ENCODE measurements around the gene TSPAN8.
"Not testable (repeated sequence)": the region's sequence is repeated elsewhere in the genome, so short reads cannot be mapped to it uniquely, and the experiment has no call there.

Gene TSPAN8

DNA sequence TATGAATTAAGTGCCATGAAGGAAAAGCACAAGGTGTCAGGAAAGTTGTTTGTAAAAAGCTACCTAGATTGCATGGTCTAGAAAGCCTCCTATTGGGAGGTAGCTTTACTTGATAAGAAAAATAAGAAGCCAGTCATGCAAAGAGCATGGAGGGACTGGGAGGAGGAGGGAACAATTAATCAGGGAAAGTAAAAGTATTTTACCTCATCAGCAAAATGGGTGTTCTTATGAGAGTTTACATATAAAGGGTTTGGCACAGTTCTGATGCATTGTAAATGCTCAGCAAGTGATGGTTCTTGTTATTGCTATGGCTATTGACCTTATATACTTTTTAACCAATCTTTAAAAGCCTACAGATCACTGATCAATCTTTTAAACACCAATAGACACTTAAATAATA is 17.0 kb upstream of the TSPAN8 start:
- TF ChIP-seq, protein P1, sequence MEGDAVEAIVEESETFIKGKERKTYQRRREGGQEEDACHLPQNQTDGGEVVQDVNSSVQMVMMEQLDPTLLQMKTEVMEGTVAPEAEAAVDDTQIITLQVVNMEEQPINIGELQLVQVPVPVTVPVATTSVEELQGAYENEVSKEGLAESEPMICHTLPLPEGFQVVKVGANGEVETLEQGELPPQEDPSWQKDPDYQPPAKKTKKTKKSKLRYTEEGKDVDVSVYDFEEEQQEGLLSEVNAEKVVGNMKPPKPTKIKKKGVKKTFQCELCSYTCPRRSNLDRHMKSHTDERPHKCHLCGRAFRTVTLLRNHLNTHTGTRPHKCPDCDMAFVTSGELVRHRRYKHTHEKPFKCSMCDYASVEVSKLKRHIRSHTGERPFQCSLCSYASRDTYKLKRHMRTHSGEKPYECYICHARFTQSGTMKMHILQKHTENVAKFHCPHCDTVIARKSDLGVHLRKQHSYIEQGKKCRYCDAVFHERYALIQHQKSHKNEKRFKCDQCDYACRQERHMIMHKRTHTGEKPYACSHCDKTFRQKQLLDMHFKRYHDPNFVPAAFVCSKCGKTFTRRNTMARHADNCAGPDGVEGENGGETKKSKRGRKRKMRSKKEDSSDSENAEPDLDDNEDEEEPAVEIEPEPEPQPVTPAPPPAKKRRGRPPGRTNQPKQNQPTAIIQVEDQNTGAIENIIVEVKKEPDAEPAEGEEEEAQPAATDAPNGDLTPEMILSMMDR (conservative IDR thresholded peaks at IDR 0.05), result no peak
- TF ChIP-seq ZFX (IDR thresholded peaks at IDR 0.05), result no peak
- H3K27ac ChIP-seq, result no peak overlapping the region

DNA sequence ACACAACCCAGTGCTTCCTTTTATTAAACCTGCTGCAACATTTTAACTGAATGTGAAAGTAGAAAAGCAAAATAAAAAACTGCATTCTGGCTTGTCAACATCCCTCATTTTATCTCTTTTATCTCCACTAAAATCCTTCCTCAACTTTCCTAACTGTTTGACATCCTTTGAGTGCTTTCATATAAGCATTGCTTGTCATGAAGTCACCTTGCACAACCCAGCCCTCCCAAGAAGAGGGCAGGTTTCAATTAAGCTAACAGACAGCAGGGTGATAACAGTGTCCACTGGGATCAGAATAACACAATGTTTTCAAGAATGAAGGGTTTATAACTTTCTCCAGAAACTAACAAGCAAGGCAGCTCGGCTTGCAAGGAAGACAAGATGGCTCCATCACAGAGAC is 16.3 kb upstream of the TSPAN8 start:
- H3K27ac ChIP-seq, result no peak overlapping the region
- TF ChIP-seq, protein P1 (conservative IDR thresholded peaks at IDR 0.05), result no peak
- no peak for TF ChIP-seq ZFX (IDR thresholded peaks at IDR 0.05)

DNA sequence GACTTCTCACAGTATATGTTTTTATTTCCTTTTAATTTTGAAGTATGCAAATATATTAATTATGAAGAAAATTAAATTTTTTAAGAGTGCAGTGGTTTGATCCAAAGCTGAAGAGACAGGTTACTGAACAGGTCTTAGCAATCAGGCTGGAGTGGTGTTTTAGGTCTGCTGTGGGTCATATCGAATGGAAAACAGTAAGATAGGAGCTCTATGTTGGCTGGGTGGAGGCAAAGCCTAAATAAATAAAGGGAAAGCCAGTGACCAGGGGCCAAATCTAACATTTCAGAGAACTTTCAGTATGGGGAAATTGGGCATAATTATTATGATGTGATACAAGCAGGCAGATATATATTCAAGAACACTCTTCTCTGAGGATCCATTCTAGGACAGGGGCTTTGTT is 12.7 kb upstream of the TSPAN8 start:
- TF ChIP-seq ZFX (IDR thresholded peaks at IDR 0.05), result no peak
- TF ChIP-seq, protein P1 (conservative IDR thresholded peaks at IDR 0.05), result no peak
- no peak overlapping the region for H3K27ac ChIP-seq

DNA sequence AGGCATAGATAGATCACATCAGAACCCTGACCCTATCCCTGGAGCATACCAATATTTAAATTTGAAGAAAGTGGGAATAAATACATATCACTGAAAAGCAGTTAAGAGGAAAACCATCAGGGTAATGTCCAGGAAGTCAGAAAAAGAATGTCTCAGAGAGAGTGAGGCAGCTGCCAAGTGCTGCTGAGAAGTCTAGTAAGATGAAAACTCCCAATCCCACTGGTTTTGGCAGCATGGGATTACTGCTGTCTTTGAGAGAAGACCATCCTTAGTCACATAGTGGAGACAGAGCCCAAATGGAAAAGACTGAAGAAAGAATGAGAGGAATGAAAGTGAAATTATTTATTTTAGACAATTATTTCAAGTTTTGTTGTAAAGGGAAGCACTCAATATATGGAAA is 11.5 kb upstream of the TSPAN8 start:
- TF ChIP-seq, protein P1 (conservative IDR thresholded peaks at IDR 0.05), result no peak
- no peak for TF ChIP-seq ZFX (IDR thresholded peaks at IDR 0.05)

DNA sequence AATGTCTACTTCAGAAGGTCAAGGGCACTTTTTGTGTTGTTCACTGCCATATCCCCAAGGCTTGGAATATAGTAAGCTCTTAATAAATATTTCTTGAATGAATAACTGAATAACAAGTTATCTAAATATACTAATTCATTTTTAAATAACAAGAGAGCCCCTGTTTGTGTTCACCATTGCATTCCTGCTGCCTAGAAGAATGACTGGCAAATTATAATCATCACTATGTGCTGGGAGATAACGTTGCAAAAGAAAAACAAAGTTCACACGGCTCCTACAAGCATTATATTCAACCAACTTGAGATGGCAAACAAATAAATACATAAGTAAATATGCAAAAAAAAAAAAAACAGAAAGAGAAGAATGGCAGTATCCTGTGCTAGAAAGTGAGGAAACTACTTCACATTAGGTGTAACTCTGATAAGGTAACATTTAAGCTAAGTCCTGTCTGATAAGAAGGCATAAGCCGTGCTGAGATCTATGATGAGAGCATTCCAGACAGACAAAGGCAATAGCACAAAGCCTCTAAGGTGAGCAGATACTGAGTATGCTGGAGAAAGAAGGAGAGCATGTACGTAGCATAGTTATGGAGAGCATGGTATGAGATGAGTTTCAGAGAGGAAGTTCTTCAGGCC is 9.2 kb upstream of the TSPAN8 start:
- no peak for TF ChIP-seq ZFX (IDR thresholded peaks at IDR 0.05)
- TF ChIP-seq, protein P1 (conservative IDR thresholded peaks at IDR 0.05), result no peak
- H3K27ac ChIP-seq, result no peak overlapping the region

More for the DNA sequence above, 11.5 kb upstream of the TSPAN8 start:
- no peak overlapping the region for H3K27ac ChIP-seq

DNA sequence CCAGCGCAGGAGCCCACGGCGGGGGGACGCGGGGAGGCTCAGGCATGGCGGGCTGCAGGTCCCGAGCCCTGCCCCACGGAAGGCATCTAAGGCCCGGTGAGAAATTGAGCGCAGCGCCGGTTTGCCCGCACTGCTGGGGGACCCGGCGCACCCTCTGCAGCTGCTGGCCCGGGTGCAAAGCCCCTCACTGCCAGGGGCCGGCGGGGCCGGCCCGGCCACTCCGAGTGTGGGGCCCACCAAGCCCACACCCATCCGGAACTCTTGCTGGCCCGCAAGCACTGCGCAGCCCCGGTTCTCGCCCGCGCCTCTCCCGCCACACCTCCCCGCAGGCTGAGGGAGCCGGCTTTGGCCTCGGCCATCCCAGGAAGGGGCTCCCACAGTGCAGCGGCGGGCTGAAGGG is 8.5 kb upstream of the TSPAN8 start:
- H3K27ac ChIP-seq, result no peak overlapping the region

DNA sequence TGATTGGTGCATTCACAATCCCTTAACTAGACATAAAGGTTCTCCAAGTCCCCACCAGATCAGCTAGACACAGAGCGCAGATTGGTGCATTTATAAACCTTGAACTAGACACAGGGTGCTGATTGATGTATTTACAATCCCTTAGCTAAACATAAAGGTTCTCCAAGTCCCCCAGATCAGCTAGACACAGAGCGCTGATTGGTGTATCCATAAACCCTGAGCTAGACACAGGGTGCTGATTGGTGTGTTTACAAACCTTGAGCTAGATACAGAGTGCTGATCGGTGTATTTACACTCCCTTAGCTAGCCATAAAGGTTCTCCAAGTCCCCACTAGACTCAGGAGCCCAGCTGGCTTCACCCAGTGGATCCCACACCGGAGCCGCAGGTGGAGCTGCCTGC is 8.0 kb upstream of the TSPAN8 start:
- not testable (repeated sequence) for H3K27ac ChIP-seq

More for the DNA sequence above, 8.5 kb upstream of the TSPAN8 start:
- TF ChIP-seq, protein P1 (conservative IDR thresholded peaks at IDR 0.05), result no peak
- no peak for TF ChIP-seq ZFX (IDR thresholded peaks at IDR 0.05)

DNA sequence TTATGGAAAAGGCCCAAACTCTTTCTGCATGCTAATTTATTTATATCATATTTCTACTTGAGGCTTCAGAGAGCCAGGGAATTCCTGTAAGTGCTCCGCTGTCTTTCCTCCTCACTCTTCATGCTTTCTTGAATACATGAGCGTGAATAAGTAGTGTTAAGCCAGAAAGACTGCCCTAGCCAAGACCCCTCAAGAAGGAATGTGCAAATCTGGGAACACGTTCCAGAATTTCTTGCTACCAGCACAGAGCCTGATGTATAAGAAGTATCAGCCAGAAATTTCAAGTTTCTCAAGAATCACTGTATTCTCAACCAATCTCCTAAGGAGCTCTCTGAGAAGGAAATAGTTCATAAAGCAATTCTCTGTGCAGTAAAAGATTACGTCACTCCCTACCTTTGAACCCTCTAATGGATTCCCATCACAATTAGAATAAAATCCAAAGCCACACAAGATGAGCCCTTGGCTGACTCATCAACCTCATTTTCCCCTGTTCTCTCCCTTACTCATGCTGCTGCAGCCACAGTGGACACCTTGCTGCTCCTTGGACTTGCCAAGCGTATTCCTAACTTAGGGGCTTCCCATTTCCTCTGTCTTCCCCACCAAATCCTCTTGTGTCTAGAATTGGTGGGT is 6.9 kb upstream of the TSPAN8 start:
- TF ChIP-seq, protein P1 (conservative IDR thresholded peaks at IDR 0.05), result no peak
- TF ChIP-seq ZFX (IDR thresholded peaks at IDR 0.05), result no peak
- no peak overlapping the region for H3K27ac ChIP-seq
